PC-3 (cell line): ENCODE data around the gene FLT3. TPM values are rescaled to one million over a fixed set of nuclear protein-coding genes. Genes with fewer than 3 reads are reported as not detected.

Experiments used
- ATAC-seq: fragments of 200-7000 bp; cut with Tn5 transposase; 2 replicates; pipeline ENCODE4 v1.9.1; 2020; ENCODE audit warnings: mild to moderate bottlenecking, moderate library complexity
- BruUV-seq: library from RNA; stranded (reverse); fragments of 400-500 nt; replicated peaks from 2 replicates; lab custom pipeline; 2021; lab: Mats Ljungman, UMichigan
- CTCF ChIA-PET: fragments of 300-600 bp; sonication (Branson Sonifier 250); formaldehyde crosslinking; loops from one replicate; lab custom pipeline; 2022; ENCODE audit warnings: antibody characterized with exemption; lab: Charles Lee
- POLR2A ChIA-PET: fragments of 300-600 bp; sonication (Branson Sonifier 250); formaldehyde crosslinking; loops from one replicate; lab custom pipeline; 2022; ENCODE audit warnings: antibody characterized with exemption; ENCODE audit not compliant: unreplicated experiment; lab: Charles Lee
- DNase-seq: peaks from one replicate; pipeline ENCODE4 v3.0.0-alpha.2; 2015
- H2AFZ ChIP-seq: fragments of 300-600 bp; sonication (generic); 2 replicates; pipeline ENCODE4 v1.6.0; 2016; ENCODE audit warnings: antibody characterized with exemption, low read length
- H3F3A ChIP-seq: fragments of 300-600 bp; sonication (generic); one replicate; pipeline ENCODE4 v1.6.0; 2017; ENCODE audit warnings: antibody characterized with exemption, low read length, control low read depth, mild to moderate bottlenecking; ENCODE audit not compliant: unreplicated experiment
- H3K27ac ChIP-seq: fragments of 300-600 bp; sonication (generic); 2 replicates; pipeline ENCODE4 v1.5.1; 2016; ENCODE audit warnings: mild to moderate bottlenecking, low read length
- H3K27me3 ChIP-seq: fragments of 300-600 bp; sonication (generic); 2 replicates; pipeline ENCODE4 v1.6.1; 2016; ENCODE audit warnings: low read length, mixed read lengths
- H3K36me3 ChIP-seq: fragments of 300-600 bp; sonication (generic); 2 replicates; pipeline ENCODE4 v1.6.1; 2016; ENCODE audit warnings: low read depth, mixed run types, low read length, mixed read lengths
- H3K4me1 ChIP-seq: fragments of 300-600 bp; sonication (generic); 2 replicates; pipeline ENCODE4 v1.5.1; 2016; ENCODE audit warnings: low read length; ENCODE audit not compliant: insufficient read depth
- H3K4me2 ChIP-seq: fragments of 300-600 bp; sonication (generic); 2 replicates; pipeline ENCODE4 v1.6.0; 2016; ENCODE audit warnings: low read length
- H3K4me3 ChIP-seq: fragments of 300-600 bp; sonication (generic); 2 replicates; pipeline ENCODE4 v1.5.1; 2016; ENCODE audit warnings: mild to moderate bottlenecking, low read length, mixed read lengths
- H3K79me2 ChIP-seq: fragments of 300-600 bp; sonication (generic); 2 replicates; pipeline ENCODE4 v1.6.1; 2017; ENCODE audit warnings: low read length, mixed read lengths
- H3K9ac ChIP-seq: fragments of 300-600 bp; sonication (generic); 2 replicates; pipeline ENCODE4 v1.6.0; 2016; ENCODE audit warnings: mild to moderate bottlenecking, low read length
- H3K9me2 ChIP-seq: fragments of 300-600 bp; sonication (generic); replicated peaks from 2 replicates; pipeline ENCODE4 v1.6.1; 2016; ENCODE audit warnings: mixed run types, low read length, mixed read lengths
- H3K9me3 ChIP-seq: fragments of 300-600 bp; sonication (generic); 2 replicates; pipeline ENCODE4 v1.6.1; 2016; ENCODE audit warnings: low read length, mixed read lengths
- H4K20me1 ChIP-seq: fragments of 300-600 bp; sonication (generic); 2 replicates; pipeline ENCODE4 v1.6.1; 2016; ENCODE audit warnings: low read length, mixed read lengths
- CTCF ChIP-seq: fragments of 300-600 bp; sonication (generic); conservative IDR thresholded peaks from 2 replicates; pipeline ENCODE4 v1.5.1; 2017; ENCODE audit warnings: antibody characterized with exemption, low read depth, mild to moderate bottlenecking, low read length
- EZH2 ChIP-seq: fragments of 300-600 bp; sonication (generic); IDR thresholded peaks from one replicate; pipeline ENCODE4 v1.6.1; 2017; ENCODE audit warnings: antibody characterized with exemption, mild to moderate bottlenecking, low read length; ENCODE audit not compliant: unreplicated experiment
- EZH2phosphoT487 ChIP-seq: fragments of 300-600 bp; sonication (generic); IDR thresholded peaks from 2 replicates; pipeline ENCODE4 v1.6.1; 2018; ENCODE audit warnings: mild to moderate bottlenecking, antibody characterized with exemption, low read length, borderline replicate concordance
- intact Hi-C: fragments of 100-400 bp; cut with micrococcal nuclease; formaldehyde crosslinking; loops from 2 replicates; pipeline ENCODE4 v1.9.0; 2023
- total RNA-seq: library from RNA; depleted of rRNA; stranded (reverse); fragments of >200 nt; gene quantifications from 2 replicates; pipeline ENCODE4 v1.2.3, GENCODE V29; 2014

The FLT3 gene
- total RNA-seq, 1 experiment from 2014 or later = not detected

- intact Hi-C loops = no loop called here
- H4K20me1 ChIP-seq = no peaks in the 10 kb centered on the region
- BruUV-seq = no TSS peak
- no peaks in the 10 kb centered on the region for H3K79me2 ChIP-seq
- POLR2A ChIA-PET = no interaction called here
- TF ChIP-seq EZH2phosphoT487 (no peak), CTCF (no peak), EZH2 (no peak)
- peaks cover 16% of the 10 kb centered on the region for H3K27me3 ChIP-seq
- no peaks in the 10 kb centered on the region for H3F3A ChIP-seq
- H3K27ac ChIP-seq = no peak overlapping the region
- CTCF ChIA-PET = no interaction called here
- no peak for ATAC-seq
- no peaks in the 10 kb centered on the region for H3K9me2 ChIP-seq
- DNase-seq = no peak
- no peaks in the 10 kb centered on the region for H3K9me3 ChIP-seq
- H3K36me3 ChIP-seq = no peaks in the 10 kb centered on the region
- H3K9ac ChIP-seq = no peak overlapping the region
- no peaks in the 10 kb centered on the region for H3K4me1 ChIP-seq
- H3K4me2 ChIP-seq = no peak overlapping the region
- no peak overlapping the region for H2AFZ ChIP-seq
- H3K4me3 ChIP-seq = no peak overlapping the region
These were observed 126.3 kb downstream of the FLT3 start for GRCh38 chr13:27973961-27974662.

DNA sequence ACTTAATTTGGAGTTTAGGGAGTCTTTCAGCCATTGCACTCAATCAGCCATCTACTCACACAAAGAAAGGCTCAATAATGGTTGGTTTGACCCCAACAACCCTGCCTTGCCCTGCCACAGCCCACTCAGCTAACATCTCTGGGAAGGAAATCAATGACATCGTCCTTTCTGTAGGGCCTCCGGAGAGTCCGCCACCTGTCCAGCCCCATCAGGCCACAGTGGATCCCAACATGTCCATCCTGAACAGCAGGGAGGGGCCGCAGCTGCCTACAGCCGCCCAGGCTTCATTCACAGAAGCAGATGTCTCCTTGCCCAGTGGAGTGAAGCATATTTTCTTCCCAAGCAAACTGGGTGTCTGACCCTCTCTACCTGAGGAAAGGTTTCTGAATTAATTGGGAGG, 127.1 kb downstream of the FLT3 start:
- no peak overlapping the region for H3K27ac ChIP-seq
- H3K27me3 ChIP-seq = peaks cover 20% of the 10 kb centered on the region
- no TSS peak for BruUV-seq
- H3K4me1 ChIP-seq = no peaks in the 10 kb centered on the region
- no peaks in the 10 kb centered on the region for H3F3A ChIP-seq
- intact Hi-C loops = no loop called here
- no peaks in the 10 kb centered on the region for H3K79me2 ChIP-seq
- no peak overlapping the region for H3K4me3 ChIP-seq
- TF ChIP-seq EZH2 = no peak
- no peak for TF ChIP-seq EZH2phosphoT487
- TF ChIP-seq CTCF = no peak
- no peaks in the 10 kb centered on the region for H3K9me2 ChIP-seq
- no peak for DNase-seq
- H2AFZ ChIP-seq = no peak overlapping the region
- no peak overlapping the region for H3K9ac ChIP-seq
- H3K36me3 ChIP-seq = no peaks in the 10 kb centered on the region
- ChIA-PET CTCF (no interaction called here), POLR2A (no interaction called here)
- ATAC-seq = no peak
- H3K4me2 ChIP-seq = no peak overlapping the region
- H4K20me1 ChIP-seq = no peaks in the 10 kb centered on the region
- no peaks in the 10 kb centered on the region for H3K9me3 ChIP-seq

DNA sequence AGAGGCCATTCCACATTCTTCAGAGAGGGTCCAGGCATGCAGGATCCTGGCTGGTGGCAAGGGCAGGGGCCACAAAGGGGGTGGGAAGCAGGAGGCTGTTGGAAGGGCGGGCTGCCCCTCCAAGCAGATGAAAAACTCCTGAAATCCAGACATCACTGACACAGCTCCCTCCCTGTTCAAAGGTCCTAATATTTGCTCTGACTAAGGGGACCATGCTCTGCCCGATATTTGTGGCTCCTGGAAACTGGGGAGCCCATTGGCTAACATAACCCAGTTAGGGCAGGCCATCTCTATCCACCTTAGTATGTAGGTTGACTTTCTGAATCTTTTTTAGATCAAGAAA, 127.9 kb downstream of the FLT3 start:
- BruUV-seq = no TSS peak
- H3K4me3 ChIP-seq = no peak overlapping the region
- TF ChIP-seq EZH2phosphoT487 (no peak), CTCF (no peak), EZH2 (no peak)
- peaks cover 28% of the 10 kb centered on the region for H3K27me3 ChIP-seq
- H3K4me2 ChIP-seq = no peak overlapping the region
- no peaks in the 10 kb centered on the region for H3K9me3 ChIP-seq
- ChIA-PET CTCF (no interaction called here), POLR2A (no interaction called here)
- H3K27ac ChIP-seq = no peak overlapping the region
- no peaks in the 10 kb centered on the region for H3K36me3 ChIP-seq
- H2AFZ ChIP-seq = no peak overlapping the region
- no peak for DNase-seq
- H3K4me1 ChIP-seq = no peaks in the 10 kb centered on the region
- H3K9ac ChIP-seq = no peak overlapping the region
- H3F3A ChIP-seq = no peaks in the 10 kb centered on the region
- H3K9me2 ChIP-seq = no peaks in the 10 kb centered on the region
- intact Hi-C loops = no loop called here
- ATAC-seq = no peak
- H4K20me1 ChIP-seq = no peaks in the 10 kb centered on the region
- no peaks in the 10 kb centered on the region for H3K79me2 ChIP-seq
